Common myeloid progenitor, CD34-positive (primary cell): Measurements from ENCODE around the gene CCDC74B.
"Not testable (repeated sequence)": the region's sequence is repeated elsewhere in the genome, so short reads cannot be mapped to it uniquely, and the experiment has no call there.

Experiments
- CTCF ChIA-PET: fragments of 350-600 bp; sonication (Branson Sonifier 250); formaldehyde crosslinking; loops from one replicate; lab custom pipeline; 2021; ENCODE audit warnings: antibody characterized with exemption; lab: Charles Lee
- POLR2A ChIA-PET: fragments of 350-600 bp; sonication (Branson Sonifier 250); formaldehyde crosslinking; loops from one replicate; lab custom pipeline; 2021; ENCODE audit warnings: antibody characterized with exemption; lab: Charles Lee
- DNase-seq, 3 donors: peaks; one replicate each; pipeline versions ENCODE4 v3.0.0 to v3.0.0-alpha.2; 2013
- H3K27ac ChIP-seq, 2 experiments: 1 replicate in 1 of 2; 2 replicates in 1 of 2; pipeline ENCODE4 v1.7.0; 2013; ENCODE audit warnings: inconsistent platforms in 2 of 2, low read length in 2 of 2, mild to moderate bottlenecking in 2 of 2, low read depth in 1 of 2, moderate library complexity in 1 of 2; ENCODE audit not compliant: severe bottlenecking in 2 of 2, insufficient read depth in 1 of 2, poor library complexity in 1 of 2
- H3K27me3 ChIP-seq, 5 experiments: replicated peaks in 2 of 5; 1 replicate in 3 of 5; 2 replicates in 2 of 5; pipeline versions ENCODE4 v1.6.1 to v1.7.0; 2013; ENCODE audit warnings: low read length in 4 of 5, mild to moderate bottlenecking in 2 of 5, moderate library complexity in 2 of 5, inconsistent platforms in 1 of 5; ENCODE audit not compliant: insufficient read depth in 5 of 5, control insufficient read depth in 4 of 5
- H3K36me3 ChIP-seq, 4 experiments: 1 replicate in 2 of 4; 2 replicates in 2 of 4; pipeline versions ENCODE4 v1.6.1 to v1.7.0; 2013; ENCODE audit warnings: low read length in 3 of 4, control low read depth in 1 of 4, mild to moderate bottlenecking in 1 of 4; ENCODE audit not compliant: control insufficient read depth in 4 of 4, insufficient read depth in 4 of 4
- H3K4me1 ChIP-seq, 4 experiments: 1 replicate in 3 of 4; 2 replicates in 1 of 4; pipeline versions ENCODE4 v1.6.1 to v1.7.1; 2013; ENCODE audit warnings: low read length in 3 of 4, mild to moderate bottlenecking in 3 of 4, control low read depth in 1 of 4, inconsistent platforms in 1 of 4, moderate library complexity in 1 of 4; ENCODE audit not compliant: control insufficient read depth in 4 of 4, insufficient read depth in 4 of 4; ENCODE audit errors: control extremely low read depth in 1 of 4
- H3K4me3 ChIP-seq, 7 experiments: 1 replicate in 4 of 7; 2 replicates in 3 of 7; pipeline versions ENCODE4 v1.5.1 to v1.7.0; 2013; ENCODE audit warnings: mild to moderate bottlenecking in 7 of 7, low read length in 6 of 7, moderate library complexity in 6 of 7, inconsistent platforms in 2 of 7, low read depth in 2 of 7, control low read depth in 1 of 7; ENCODE audit not compliant: insufficient read depth in 4 of 7, control insufficient read depth in 1 of 7; ENCODE audit errors: extremely low read depth in 1 of 7
- H3K9me3 ChIP-seq, 5 experiments: 1 replicate in 4 of 5; 2 replicates in 1 of 5; pipeline versions ENCODE4 v1.6.1 to v1.7.1; 2013; ENCODE audit warnings: low read length in 4 of 5, mild to moderate bottlenecking in 2 of 5, inconsistent platforms in 1 of 5, low read depth in 1 of 5, moderate library complexity in 1 of 5; ENCODE audit not compliant: control insufficient read depth in 4 of 5, insufficient read depth in 2 of 5; ENCODE audit errors: control extremely low read depth in 1 of 5
- WGBS: methylation state at CpG from one replicate; pipeline ENCODE4 v1.1.5; 2013; ENCODE audit not compliant: insufficient coverage; 5-methylcytosine and 5-hydroxymethylcytosine counted together

Gene CCDC74B

GRCh38 chr2:130139331-130140280 is 5.3 kb downstream of the CCDC74B start:
- H3K9me3 ChIP-seq, H3K4me3 ChIP-seq, H3K36me3 ChIP-seq, H3K4me1 ChIP-seq, CTCF ChIA-PET, H3K27ac ChIP-seq, DNase-seq, POLR2A ChIA-PET: not testable (repeated sequence)
- peaks cover 0 to 16% (median 4%) of the 10 kb centered on the region in 5 experiments for H3K27me3 ChIP-seq
- 94% methylated on average over 7 of the region's 30 CpGs for WGBS

- H3K27ac ChIP-seq, H3K4me3 ChIP-seq, DNase-seq, H3K9me3 ChIP-seq, H3K36me3 ChIP-seq, POLR2A ChIA-PET, H3K4me1 ChIP-seq, CTCF ChIA-PET: not testable (repeated sequence)
- WGBS = 93% methylated on average over 2 of the region's 15 CpGs
- H3K27me3 ChIP-seq = peaks cover 0 to 14% (median 4%) of the 10 kb centered on the region in 5 experiments
Measured at GRCh38 chr2:130138841-130139251, 6.1 kb downstream of the CCDC74B start.

DNA sequence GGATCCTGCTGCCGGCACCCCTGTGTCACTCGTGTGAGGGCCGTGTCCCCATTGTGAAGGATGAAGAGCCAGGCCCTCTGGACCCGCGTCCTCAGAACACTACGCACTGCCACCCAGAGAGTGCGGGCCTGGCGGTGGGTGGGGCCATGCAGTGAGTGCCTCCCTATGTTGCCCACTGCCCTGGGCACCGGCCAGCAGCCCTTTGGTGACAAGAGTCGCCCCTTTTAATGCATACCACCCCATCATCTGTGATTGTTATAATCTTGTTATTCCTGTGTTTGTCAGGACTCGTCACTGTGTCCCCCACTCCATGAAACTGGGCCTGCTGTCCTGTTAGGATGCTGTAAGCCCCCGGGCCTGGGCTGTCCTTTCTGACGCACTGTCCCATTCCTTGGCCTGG is 6.6 kb downstream of the CCDC74B start:
- POLR2A ChIA-PET, CTCF ChIA-PET, H3K9me3 ChIP-seq, H3K27ac ChIP-seq, H3K4me3 ChIP-seq, DNase-seq, H3K4me1 ChIP-seq, H3K36me3 ChIP-seq: not testable (repeated sequence)
- WGBS = no CpG with 5 or more reads among the region's 13 CpGs
- peaks cover 0 to 10% (median 2%) of the 10 kb centered on the region in 5 experiments for H3K27me3 ChIP-seq

DNA sequence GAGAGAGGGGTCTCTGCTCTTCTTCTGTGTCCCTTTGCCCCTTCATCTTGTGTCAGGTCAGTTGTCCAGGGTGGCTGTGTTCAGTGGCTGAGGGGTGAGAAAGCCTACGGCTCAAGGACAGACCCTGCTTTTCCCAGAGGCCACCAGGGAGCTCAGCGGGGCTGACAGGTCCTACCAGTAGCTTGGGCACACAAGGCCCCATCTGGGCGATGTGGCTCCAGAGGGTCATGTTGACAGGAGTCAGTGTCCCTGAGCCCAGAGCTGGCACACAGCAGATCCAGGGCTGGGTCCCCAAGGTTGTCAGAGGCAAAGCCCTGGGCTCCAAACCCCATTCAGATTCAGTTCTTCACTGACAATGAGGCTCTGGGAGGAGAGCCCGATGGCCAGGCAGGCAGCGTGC is 7.8 kb downstream of the CCDC74B start:
- H3K4me1 ChIP-seq, POLR2A ChIA-PET, CTCF ChIA-PET, H3K27me3 ChIP-seq, H3K36me3 ChIP-seq, DNase-seq, H3K9me3 ChIP-seq, H3K27ac ChIP-seq, H3K4me3 ChIP-seq: not testable (repeated sequence)
- WGBS = 91% methylated on average over 3 of the region's 5 CpGs

GRCh38 chr2:130136546-130136945 is 8.4 kb downstream of the CCDC74B start:
- H3K4me3 ChIP-seq, POLR2A ChIA-PET, DNase-seq, H3K36me3 ChIP-seq, H3K27ac ChIP-seq, H3K27me3 ChIP-seq, H3K4me1 ChIP-seq, H3K9me3 ChIP-seq, CTCF ChIA-PET: not testable (repeated sequence)
- 100% methylated on average over 3 of the region's 10 CpGs for WGBS

DNA sequence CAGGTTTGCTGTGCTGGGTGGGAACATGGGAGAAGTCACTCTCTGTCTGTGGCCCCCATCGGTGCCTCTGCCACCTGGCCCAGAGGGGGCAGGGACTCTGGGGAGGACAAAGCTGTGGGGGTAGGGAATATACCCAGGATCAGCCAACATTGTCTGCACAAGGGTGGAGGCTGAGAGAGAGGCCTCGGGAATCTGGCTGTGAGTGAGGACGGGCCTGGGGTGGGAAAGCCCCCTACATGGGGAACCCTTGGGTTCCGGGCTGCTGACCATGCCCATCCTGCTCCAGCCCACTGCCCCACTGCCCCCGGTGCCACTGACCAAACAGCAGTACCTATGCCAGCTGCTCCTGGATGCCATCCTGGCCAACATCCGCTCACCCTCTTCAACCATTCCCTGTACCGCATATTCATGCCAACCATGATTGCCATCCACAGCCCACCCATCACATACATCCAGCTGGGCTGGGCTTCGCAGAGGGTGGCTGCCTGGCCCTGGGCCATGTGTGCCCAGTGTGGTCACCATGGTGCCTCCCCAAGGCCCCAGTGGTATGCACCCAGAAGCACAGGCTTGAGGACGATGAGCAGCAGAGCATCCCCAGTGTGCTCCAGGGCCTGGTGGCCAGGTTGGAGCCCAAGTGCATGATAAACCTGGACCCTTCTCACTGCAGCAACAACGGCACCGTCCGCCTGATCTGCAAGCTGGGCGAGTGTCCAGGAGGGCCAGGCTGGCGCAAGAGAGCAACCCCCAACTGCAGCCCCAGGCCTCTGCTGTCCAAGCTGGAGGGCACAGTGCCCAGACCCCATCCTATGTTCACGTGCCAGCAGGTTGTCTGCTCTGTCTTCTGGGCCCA is 9.0 kb downstream of the CCDC74B start:
- 96% methylated on average over 10 of the region's 15 CpGs for WGBS
- H3K4me3 ChIP-seq = no peak overlapping the region
- H3K27ac ChIP-seq = no peak overlapping the region
- DNase-seq = no peak
- no peaks in the 10 kb centered on the region for H3K27me3 ChIP-seq
- ChIA-PET CTCF (no interaction called here), POLR2A (no interaction called here)
- no peaks in the 10 kb centered on the region for H3K4me1 ChIP-seq
- no peaks in the 10 kb centered on the region for H3K36me3 ChIP-seq
- no peaks in the 10 kb centered on the region for H3K9me3 ChIP-seq
